Measurements from ENCODE around the gene FBLN2. TPM values are rescaled to one million over a fixed set of nuclear protein-coding genes. Genes with fewer than 3 reads are reported as not detected.

FBLN2 gene
- total RNA-seq, 1 experiment from 2014 or later = 0.39 TPM

DNA sequence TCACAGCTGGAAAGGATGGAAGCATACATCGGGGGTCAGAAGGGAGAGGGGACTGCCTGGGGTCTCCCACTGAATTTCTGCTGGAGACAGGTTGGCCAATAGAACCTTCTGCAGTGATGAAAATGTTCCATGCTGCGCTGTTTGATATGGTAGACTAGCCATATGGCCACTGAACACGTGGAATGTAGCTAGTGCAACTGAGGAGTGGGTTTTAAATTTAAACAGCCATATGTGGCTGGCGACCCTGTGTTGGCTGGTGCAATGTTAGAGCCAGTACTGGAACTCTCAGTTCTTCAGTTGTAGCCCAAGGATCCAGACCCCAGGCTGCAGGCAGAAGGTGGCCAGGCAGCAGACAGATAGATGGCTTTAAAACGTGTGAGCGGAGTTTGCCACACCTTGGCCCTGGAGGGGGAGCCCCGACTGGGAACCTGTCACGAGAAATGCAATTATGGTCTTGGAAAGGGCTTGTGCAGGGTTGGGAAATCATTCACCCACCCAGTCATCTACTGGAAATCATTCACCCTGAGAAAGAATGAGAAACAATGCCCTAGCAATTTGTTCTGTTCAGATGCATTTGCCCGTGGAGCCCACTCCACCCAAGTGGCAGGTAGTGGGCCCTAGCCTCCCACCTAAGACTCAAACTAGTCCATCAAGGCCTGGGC lies 127.6 kb downstream of the FBLN2 start (continued):
- TF ChIP-seq ZBTB33 (IDR thresholded peaks at IDR 0.05; ENCODE audit: extremely low read depth, insufficient replicate concordance, low read length) (no peak), SRF (IDR thresholded peaks at IDR 0.05; ENCODE audit: low read depth) (no peak), YY1 (IDR thresholded peaks at IDR 0.05; ENCODE audit: extremely low read depth, insufficient replicate concordance, low read depth, low read length) (no peak), SIN3A (IDR thresholded peaks at IDR 0.05; ENCODE audit: low read depth) (no peak)
- TF ChIP-seq, protein P1, sequence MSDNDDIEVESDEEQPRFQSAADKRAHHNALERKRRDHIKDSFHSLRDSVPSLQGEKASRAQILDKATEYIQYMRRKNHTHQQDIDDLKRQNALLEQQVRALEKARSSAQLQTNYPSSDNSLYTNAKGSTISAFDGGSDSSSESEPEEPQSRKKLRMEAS (IDR thresholded peaks at IDR 0.05) = no peak

DNA sequence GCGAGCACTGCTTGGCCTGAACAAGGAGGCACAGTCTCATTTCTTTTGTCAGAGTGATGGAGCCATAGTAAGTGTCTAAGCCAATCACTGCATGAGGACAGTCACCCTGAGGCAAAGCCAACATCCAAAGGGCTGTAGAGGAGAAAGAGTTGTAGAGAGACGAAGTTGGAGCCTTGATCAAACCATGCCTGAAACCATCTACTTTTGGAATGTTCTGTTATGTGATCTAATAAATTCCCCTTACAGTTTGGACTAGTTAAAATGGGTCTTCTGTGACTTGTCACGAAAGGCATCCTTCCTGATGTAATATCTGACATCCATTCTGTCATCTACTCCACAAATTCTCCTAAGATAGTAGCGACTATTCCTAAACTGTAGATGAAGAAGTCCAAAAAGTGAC lies 128.3 kb downstream of the FBLN2 start:
- CTCF ChIA-PET = no interaction called here

More for the DNA sequence above, 128.3 kb downstream of the FBLN2 start:
- no peak overlapping the region for H3K4me2 ChIP-seq (ENCODE audit: low read length)
- no peak for ATAC-seq
- H3K9ac ChIP-seq (ENCODE audit: low read length) = no peak overlapping the region
- ChIA-PET POLR2A (no interaction called here), RAD21 (ENCODE audit: low non-redundant PET in 1 of 2, low total read pairs in 2 of 2, uncharacterized antibody in 2 of 2, unreplicated experiment in 2 of 2) (no interaction called here)
- intact Hi-C loops (cut with micrococcal nuclease) = no loop called here
- H2AFZ ChIP-seq (ENCODE audit: low read depth, low read length, poor library complexity, severe bottlenecking) = no peak overlapping the region
- H3K27ac ChIP-seq (ENCODE audit: low read depth, low read length) = no peak overlapping the region
- TF ChIP-seq, protein P2, sequence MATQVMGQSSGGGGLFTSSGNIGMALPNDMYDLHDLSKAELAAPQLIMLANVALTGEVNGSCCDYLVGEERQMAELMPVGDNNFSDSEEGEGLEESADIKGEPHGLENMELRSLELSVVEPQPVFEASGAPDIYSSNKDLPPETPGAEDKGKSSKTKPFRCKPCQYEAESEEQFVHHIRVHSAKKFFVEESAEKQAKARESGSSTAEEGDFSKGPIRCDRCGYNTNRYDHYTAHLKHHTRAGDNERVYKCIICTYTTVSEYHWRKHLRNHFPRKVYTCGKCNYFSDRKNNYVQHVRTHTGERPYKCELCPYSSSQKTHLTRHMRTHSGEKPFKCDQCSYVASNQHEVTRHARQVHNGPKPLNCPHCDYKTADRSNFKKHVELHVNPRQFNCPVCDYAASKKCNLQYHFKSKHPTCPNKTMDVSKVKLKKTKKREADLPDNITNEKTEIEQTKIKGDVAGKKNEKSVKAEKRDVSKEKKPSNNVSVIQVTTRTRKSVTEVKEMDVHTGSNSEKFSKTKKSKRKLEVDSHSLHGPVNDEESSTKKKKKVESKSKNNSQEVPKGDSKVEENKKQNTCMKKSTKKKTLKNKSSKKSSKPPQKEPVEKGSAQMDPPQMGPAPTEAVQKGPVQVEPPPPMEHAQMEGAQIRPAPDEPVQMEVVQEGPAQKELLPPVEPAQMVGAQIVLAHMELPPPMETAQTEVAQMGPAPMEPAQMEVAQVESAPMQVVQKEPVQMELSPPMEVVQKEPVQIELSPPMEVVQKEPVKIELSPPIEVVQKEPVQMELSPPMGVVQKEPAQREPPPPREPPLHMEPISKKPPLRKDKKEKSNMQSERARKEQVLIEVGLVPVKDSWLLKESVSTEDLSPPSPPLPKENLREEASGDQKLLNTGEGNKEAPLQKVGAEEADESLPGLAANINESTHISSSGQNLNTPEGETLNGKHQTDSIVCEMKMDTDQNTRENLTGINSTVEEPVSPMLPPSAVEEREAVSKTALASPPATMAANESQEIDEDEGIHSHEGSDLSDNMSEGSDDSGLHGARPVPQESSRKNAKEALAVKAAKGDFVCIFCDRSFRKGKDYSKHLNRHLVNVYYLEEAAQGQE (IDR thresholded peaks at IDR 0.05; ENCODE audit: low read depth) = no peak
- TF ChIP-seq ELF1 (IDR thresholded peaks at IDR 0.05; ENCODE audit: borderline replicate concordance, low read depth) = no peak
- TF ChIP-seq, protein P3, sequence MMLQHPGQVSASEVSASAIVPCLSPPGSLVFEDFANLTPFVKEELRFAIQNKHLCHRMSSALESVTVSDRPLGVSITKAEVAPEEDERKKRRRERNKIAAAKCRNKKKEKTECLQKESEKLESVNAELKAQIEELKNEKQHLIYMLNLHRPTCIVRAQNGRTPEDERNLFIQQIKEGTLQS (IDR thresholded peaks at IDR 0.05) = no peak
- TF ChIP-seq ZNF274 (IDR thresholded peaks at IDR 0.05; ENCODE audit: low read depth, low read length) = no peak
- no peak for TF ChIP-seq SRF (IDR thresholded peaks at IDR 0.05; ENCODE audit: low read depth)
- H3K4me3 ChIP-seq (replicated peaks in 1 of 2; ENCODE audit: low read depth in 1 of 2, low read length in 2 of 2) = no peak overlapping the region
- H3K36me3 ChIP-seq (ENCODE audit: control insufficient read depth in 1 of 2, insufficient read depth in 2 of 2, low read length in 2 of 2) = no peaks in the 10 kb centered on the region
- no peak for DNase-seq (ENCODE audit: low read depth, low spot score)
- no peaks in the 10 kb centered on the region for H3K9me3 ChIP-seq (ENCODE audit: control insufficient read depth in 1 of 2, insufficient read depth in 1 of 2, low read depth in 1 of 2, low read length in 2 of 2)
- no peaks in the 10 kb centered on the region for H3K79me2 ChIP-seq (ENCODE audit: insufficient read depth, low read length)
- H4K20me1 ChIP-seq (ENCODE audit: insufficient read depth) = no peaks in the 10 kb centered on the region
- no peaks in the 10 kb centered on the region for H3K4me1 ChIP-seq (ENCODE audit: control insufficient read depth in 1 of 2, insufficient read depth in 2 of 2, low read length in 2 of 2)
- no peaks in the 10 kb centered on the region for H3K9me2 ChIP-seq (ENCODE audit: insufficient read depth)
- peaks cover 34% of the 10 kb centered on the region; the same call in 1 of the 2 replicates for H3K27me3 ChIP-seq (ENCODE audit: insufficient read depth, low read length)
- no TSS peak for BruUV-seq (replicated peaks)

Data from HCT116 (cell line).